HCT116 (cell line): ENCODE data around the gene MOB4. TPM values are rescaled to one million over a fixed set of nuclear protein-coding genes. Genes with fewer than 3 reads are reported as not detected.

Experiments
- ATAC-seq: fragments of 200-7000 bp; cut with Tn5 transposase; 2 replicates; pipeline ENCODE4 v1.9.1; 2020; ENCODE audit warnings: mild to moderate bottlenecking, moderate library complexity
- BruUV-seq: library from RNA; stranded (reverse); fragments of 400-500 nt; replicated peaks from 2 replicates; lab custom pipeline; 2021; lab: Mats Ljungman, UMichigan
- CTCF ChIA-PET: fragments of 300-600 bp; sonication (Branson Sonifier 250); formaldehyde crosslinking; loops from one replicate; lab custom pipeline; 2021; ENCODE audit warnings: antibody characterized with exemption; lab: Charles Lee
- POLR2A ChIA-PET: fragments of 300-600, 350-600 bp; sonication (Branson Sonifier 250); formaldehyde crosslinking; loops from one replicate; lab custom pipeline; 2021; ENCODE audit warnings: antibody characterized with exemption; lab: Charles Lee
- RAD21 ChIA-PET, 2 experiments: fragments of 300-600 bp; sonication (Branson Sonifier 250); formaldehyde crosslinking; loops; one replicate each; lab custom pipeline; 2023; ENCODE audit warnings: low total read pairs in 2 of 2; ENCODE audit not compliant: uncharacterized antibody in 2 of 2, unreplicated experiment in 2 of 2, low non-redundant PET in 1 of 2; lab: Charles Lee
- DNase-seq: peaks from one replicate; pipeline ENCODE4 v3.0.0-alpha.2; 2010; ENCODE audit warnings: low read depth, low spot score
- H2AFZ ChIP-seq: fragments of 200-600 bp; shearing (Covaris generic), sonication (generic); 2 replicates; pipeline ENCODE4 v1.6.1; 2017; ENCODE audit warnings: low read depth, mixed run types, mixed read lengths, antibody characterized with exemption, low read length; ENCODE audit not compliant: poor library complexity, severe bottlenecking
- H3K27ac ChIP-seq: 2 replicates; pipeline ENCODE4 v1.5.1; 2012; ENCODE audit warnings: low read depth, low read length
- H3K27me3 ChIP-seq: fragments of 200-600 bp; sonication (generic); 2 replicates; pipeline ENCODE4 v1.6.1; 2016; ENCODE audit warnings: mixed run types, low read length, mixed read lengths; ENCODE audit not compliant: insufficient read depth
- H3K36me3 ChIP-seq, 2 experiments: fragments of 200-500 bp in 1 of 2; fragments of 200-600 bp in 1 of 2; sonication (Bioruptor generic) in 1 of 2; sonication (generic) in 1 of 2; 2 replicates each; pipeline versions ENCODE4 v1.5.1 to v1.6.1; 2014 to 2016; ENCODE audit warnings: low read length in 2 of 2, inconsistent platforms in 1 of 2, mixed read lengths in 1 of 2, mixed run types in 1 of 2; ENCODE audit not compliant: insufficient read depth in 2 of 2, control insufficient read depth in 1 of 2
- H3K4me1 ChIP-seq, 2 experiments: fragments of 200-600 bp in 1 of 2; sonication (generic) in 1 of 2; 2 replicates each; pipeline versions ENCODE4 v1.5.1 to v1.6.1; 2012 to 2017; ENCODE audit warnings: low read length in 2 of 2, inconsistent platforms in 1 of 2, mild to moderate bottlenecking in 1 of 2, mixed read lengths in 1 of 2, mixed run types in 1 of 2, moderate library complexity in 1 of 2; ENCODE audit not compliant: insufficient read depth in 2 of 2, control insufficient read depth in 1 of 2
- H3K4me2 ChIP-seq: fragments of 200-600 bp; sonication (generic); 2 replicates; pipeline ENCODE4 v1.6.1; 2017; ENCODE audit warnings: mixed run types, low read length, mixed read lengths
- H3K4me3 ChIP-seq, 2 experiments: fragments of 200-600 bp in 1 of 2; sonication (generic) in 1 of 2; replicated peaks in 1 of 2; 2 replicates each; pipeline ENCODE4 v1.5.1; 2011 to 2016; ENCODE audit warnings: low read length in 2 of 2, control low read depth in 1 of 2, low read depth in 1 of 2, mild to moderate bottlenecking in 1 of 2, mixed read lengths in 1 of 2, mixed run types in 1 of 2
- H3K79me2 ChIP-seq: fragments of 200-600 bp; sonication (generic); 2 replicates; pipeline ENCODE4 v1.6.1; 2017; ENCODE audit warnings: mild to moderate bottlenecking, mixed run types, low read length, moderate library complexity, mixed read lengths; ENCODE audit not compliant: insufficient read depth
- H3K9ac ChIP-seq: fragments of 200-600 bp; sonication (generic); 2 replicates; pipeline ENCODE4 v1.6.1; 2016; ENCODE audit warnings: low read length, mixed read lengths
- H3K9me2 ChIP-seq: fragments of 200-600 bp; sonication (generic), shearing (Covaris generic); 2 replicates; pipeline ENCODE4 v1.6.1; 2017; ENCODE audit warnings: mixed run types, mild to moderate bottlenecking, moderate library complexity; ENCODE audit not compliant: insufficient read depth
- H3K9me3 ChIP-seq, 2 experiments: fragments of 200-500 bp in 1 of 2; fragments of 200-600 bp in 1 of 2; sonication (Bioruptor generic) in 1 of 2; sonication (generic) in 1 of 2; 2 replicates each; pipeline ENCODE4 v1.6.1; 2014 to 2017; ENCODE audit warnings: low read length in 2 of 2, mixed read lengths in 2 of 2, inconsistent platforms in 1 of 2, low read depth in 1 of 2, mild to moderate bottlenecking in 1 of 2, mixed run types in 1 of 2, moderate library complexity in 1 of 2; ENCODE audit not compliant: control insufficient read depth in 1 of 2, insufficient read depth in 1 of 2
- H4K20me1 ChIP-seq: fragments of 200-600 bp; sonication (generic), shearing (Covaris generic); 2 replicates; pipeline ENCODE4 v1.6.1; 2017; ENCODE audit warnings: mixed run types, mild to moderate bottlenecking, moderate library complexity; ENCODE audit not compliant: insufficient read depth
- CBX3 ChIP-seq: IDR thresholded peaks from 2 replicates; pipeline ENCODE4 v1.6.1; 2012; ENCODE audit warnings: low read depth
- EGR1 ChIP-seq: IDR thresholded peaks from 2 replicates; pipeline ENCODE4 v1.6.1; 2012; ENCODE audit warnings: low read depth
- ELF1 ChIP-seq: IDR thresholded peaks from 2 replicates; pipeline ENCODE4 v1.6.1; 2012; ENCODE audit warnings: low read depth, borderline replicate concordance
- EZH2 ChIP-seq: fragments of 200-600 bp; sonication (generic); IDR thresholded peaks from 2 replicates; pipeline ENCODE4 v1.6.1; 2017; ENCODE audit warnings: antibody characterized with exemption, mixed run types
- EZH2phosphoT487 ChIP-seq: fragments of 200-600 bp; IDR thresholded peaks from 2 replicates; pipeline ENCODE4 v1.6.1; 2018; ENCODE audit warnings: antibody characterized with exemption, borderline replicate concordance
- FOSL1 ChIP-seq: IDR thresholded peaks from 2 replicates; pipeline ENCODE4 v1.6.1; 2012; ENCODE audit warnings: low read depth
- JUND ChIP-seq: IDR thresholded peaks from 2 replicates; pipeline ENCODE4 v1.6.1; 2012
- POLR2AphosphoS5 ChIP-seq: IDR thresholded peaks from 2 replicates; pipeline ENCODE4 v1.6.1; 2011; ENCODE audit warnings: mild to moderate bottlenecking, low read depth, low read length, moderate library complexity
- RAD21 ChIP-seq: IDR thresholded peaks from 2 replicates; pipeline ENCODE4 v1.6.1; 2012; ENCODE audit warnings: low read depth, mild to moderate bottlenecking
- SIN3A ChIP-seq: IDR thresholded peaks from 2 replicates; pipeline ENCODE4 v1.6.1; 2012; ENCODE audit warnings: low read depth
- SRF ChIP-seq: IDR thresholded peaks from 2 replicates; pipeline ENCODE4 v1.6.1; 2012; ENCODE audit warnings: low read depth
- TCF7L2 ChIP-seq: IDR thresholded peaks from 2 replicates; pipeline ENCODE4 v1.7.0; 2011; ENCODE audit warnings: borderline replicate concordance, inconsistent platforms; ENCODE audit not compliant: insufficient read depth, insufficient read length; ENCODE audit errors: extremely low read depth
- YY1 ChIP-seq: IDR thresholded peaks from 2 replicates; pipeline ENCODE4 v1.6.1; 2011; ENCODE audit warnings: low read length, low read depth, moderate library complexity, mild to moderate bottlenecking; ENCODE audit not compliant: insufficient replicate concordance; ENCODE audit errors: extremely low read depth
- ZFX ChIP-seq: fragments of 450-650 bp; IDR thresholded peaks from 2 replicates; pipeline ENCODE4 v1.6.1; 2017
- ZNF274 ChIP-seq: fragments of 200-500 bp; sonication (Bioruptor generic); IDR thresholded peaks from 2 replicates; pipeline ENCODE4 v1.6.1; 2014; ENCODE audit warnings: mild to moderate bottlenecking, low read depth, low read length, inconsistent platforms
- intact Hi-C: fragments of 100-400 bp; cut with micrococcal nuclease; formaldehyde crosslinking; loops from 2 replicates; pipeline ENCODE4 v1.10.0; 2022
- total RNA-seq: library from RNA; stranded (reverse); gene quantifications from one replicate; pipeline ENCODE4 v1.2.1, GENCODE V29; 2021; ENCODE audit not compliant: unreplicated experiment
- TF ChIP-seq, protein P1 (sequence below): IDR thresholded peaks from 2 replicates; pipeline ENCODE4 v1.6.1; 2012; ENCODE audit warnings: low read depth
- TF ChIP-seq, protein P2 (sequence below): IDR thresholded peaks from 2 replicates; pipeline ENCODE4 v1.6.1; 2012
- TF ChIP-seq, protein P3 (sequence below): IDR thresholded peaks from 2 replicates; pipeline ENCODE4 v1.6.1; 2012
- TF ChIP-seq, protein P4 (sequence below): IDR thresholded peaks from 2 replicates; pipeline ENCODE4 v1.6.1; 2011; ENCODE audit warnings: mild to moderate bottlenecking, low read length, moderate library complexity; ENCODE audit not compliant: insufficient replicate concordance; ENCODE audit errors: extremely low read depth

Gene MOB4
- total RNA-seq, 1 experiment from 2014 or later, result 24.4 TPM

DNA sequence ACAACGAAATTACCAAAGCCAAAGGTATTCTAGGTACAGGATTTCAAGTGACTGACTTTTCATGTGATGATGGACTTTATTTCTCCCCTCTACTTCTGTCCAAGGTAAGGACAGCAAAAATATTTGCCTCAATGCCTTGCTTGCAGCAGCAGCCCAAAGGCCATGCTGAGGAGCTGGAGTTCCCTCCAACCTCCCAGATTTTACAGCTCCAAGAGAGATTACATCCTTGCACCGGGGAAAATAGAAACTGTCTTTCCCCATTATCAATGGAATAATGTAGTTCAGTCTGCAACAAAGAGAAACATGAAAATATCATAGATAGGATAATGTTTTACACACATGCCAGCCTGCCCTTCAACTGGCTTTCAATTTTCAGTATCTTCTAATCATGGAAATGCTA, 29.7 kb upstream of the MOB4 start:
- Histone ChIP-seq H3K36me3 (peaks cover 37 to 52% of the 10 kb centered on the region in 2 experiments), H3K4me1 (no peaks in the 10 kb centered on the region), H3K27ac (no peak overlapping the region), H3K9ac (no peak overlapping the region), H3K9me3 (no peaks in the 10 kb centered on the region), H3K79me2 (peaks cover 29% of the 10 kb centered on the region), H3K9me2 (no peaks in the 10 kb centered on the region), H4K20me1 (peaks cover 31% of the 10 kb centered on the region; the same call in 1 of the 2 replicates), H3K27me3 (no peaks in the 10 kb centered on the region), H3K4me2 (no peak overlapping the region), H3K4me3 (no peak overlapping the region), H2AFZ (no peak overlapping the region)
- ChIA-PET CTCF (no interaction called here), RAD21 (no interaction called here), POLR2A (no interaction called here)
- intact Hi-C loops, result no loop called here
- DNase-seq, result no peak
- TF ChIP-seq, protein P1, sequence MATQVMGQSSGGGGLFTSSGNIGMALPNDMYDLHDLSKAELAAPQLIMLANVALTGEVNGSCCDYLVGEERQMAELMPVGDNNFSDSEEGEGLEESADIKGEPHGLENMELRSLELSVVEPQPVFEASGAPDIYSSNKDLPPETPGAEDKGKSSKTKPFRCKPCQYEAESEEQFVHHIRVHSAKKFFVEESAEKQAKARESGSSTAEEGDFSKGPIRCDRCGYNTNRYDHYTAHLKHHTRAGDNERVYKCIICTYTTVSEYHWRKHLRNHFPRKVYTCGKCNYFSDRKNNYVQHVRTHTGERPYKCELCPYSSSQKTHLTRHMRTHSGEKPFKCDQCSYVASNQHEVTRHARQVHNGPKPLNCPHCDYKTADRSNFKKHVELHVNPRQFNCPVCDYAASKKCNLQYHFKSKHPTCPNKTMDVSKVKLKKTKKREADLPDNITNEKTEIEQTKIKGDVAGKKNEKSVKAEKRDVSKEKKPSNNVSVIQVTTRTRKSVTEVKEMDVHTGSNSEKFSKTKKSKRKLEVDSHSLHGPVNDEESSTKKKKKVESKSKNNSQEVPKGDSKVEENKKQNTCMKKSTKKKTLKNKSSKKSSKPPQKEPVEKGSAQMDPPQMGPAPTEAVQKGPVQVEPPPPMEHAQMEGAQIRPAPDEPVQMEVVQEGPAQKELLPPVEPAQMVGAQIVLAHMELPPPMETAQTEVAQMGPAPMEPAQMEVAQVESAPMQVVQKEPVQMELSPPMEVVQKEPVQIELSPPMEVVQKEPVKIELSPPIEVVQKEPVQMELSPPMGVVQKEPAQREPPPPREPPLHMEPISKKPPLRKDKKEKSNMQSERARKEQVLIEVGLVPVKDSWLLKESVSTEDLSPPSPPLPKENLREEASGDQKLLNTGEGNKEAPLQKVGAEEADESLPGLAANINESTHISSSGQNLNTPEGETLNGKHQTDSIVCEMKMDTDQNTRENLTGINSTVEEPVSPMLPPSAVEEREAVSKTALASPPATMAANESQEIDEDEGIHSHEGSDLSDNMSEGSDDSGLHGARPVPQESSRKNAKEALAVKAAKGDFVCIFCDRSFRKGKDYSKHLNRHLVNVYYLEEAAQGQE, result no peak
- no peak for TF ChIP-seq SRF
- no peak for TF ChIP-seq SIN3A
- TF ChIP-seq TCF7L2, result no peak
- TF ChIP-seq EGR1, result no peak
- TF ChIP-seq EZH2phosphoT487, result no peak
- TF ChIP-seq CBX3, result no peak
- TF ChIP-seq, protein P2, sequence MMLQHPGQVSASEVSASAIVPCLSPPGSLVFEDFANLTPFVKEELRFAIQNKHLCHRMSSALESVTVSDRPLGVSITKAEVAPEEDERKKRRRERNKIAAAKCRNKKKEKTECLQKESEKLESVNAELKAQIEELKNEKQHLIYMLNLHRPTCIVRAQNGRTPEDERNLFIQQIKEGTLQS, result no peak
- TF ChIP-seq FOSL1, result no peak
- no peak for TF ChIP-seq ELF1
- no peak for TF ChIP-seq RAD21
- no peak for TF ChIP-seq ZFX
- no peak for TF ChIP-seq YY1
- TF ChIP-seq, protein P3, sequence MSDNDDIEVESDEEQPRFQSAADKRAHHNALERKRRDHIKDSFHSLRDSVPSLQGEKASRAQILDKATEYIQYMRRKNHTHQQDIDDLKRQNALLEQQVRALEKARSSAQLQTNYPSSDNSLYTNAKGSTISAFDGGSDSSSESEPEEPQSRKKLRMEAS, result no peak
- TF ChIP-seq JUND, result no peak
- no peak for TF ChIP-seq ZNF274
- TF ChIP-seq, protein P4, sequence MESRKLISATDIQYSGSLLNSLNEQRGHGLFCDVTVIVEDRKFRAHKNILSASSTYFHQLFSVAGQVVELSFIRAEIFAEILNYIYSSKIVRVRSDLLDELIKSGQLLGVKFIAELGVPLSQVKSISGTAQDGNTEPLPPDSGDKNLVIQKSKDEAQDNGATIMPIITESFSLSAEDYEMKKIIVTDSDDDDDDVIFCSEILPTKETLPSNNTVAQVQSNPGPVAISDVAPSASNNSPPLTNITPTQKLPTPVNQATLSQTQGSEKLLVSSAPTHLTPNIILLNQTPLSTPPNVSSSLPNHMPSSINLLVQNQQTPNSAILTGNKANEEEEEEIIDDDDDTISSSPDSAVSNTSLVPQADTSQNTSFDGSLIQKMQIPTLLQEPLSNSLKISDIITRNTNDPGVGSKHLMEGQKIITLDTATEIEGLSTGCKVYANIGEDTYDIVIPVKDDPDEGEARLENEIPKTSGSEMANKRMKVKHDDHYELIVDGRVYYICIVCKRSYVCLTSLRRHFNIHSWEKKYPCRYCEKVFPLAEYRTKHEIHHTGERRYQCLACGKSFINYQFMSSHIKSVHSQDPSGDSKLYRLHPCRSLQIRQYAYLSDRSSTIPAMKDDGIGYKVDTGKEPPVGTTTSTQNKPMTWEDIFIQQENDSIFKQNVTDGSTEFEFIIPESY, result no peak
- no peak for TF ChIP-seq POLR2AphosphoS5
- no peak for TF ChIP-seq EZH2
- no peak for ATAC-seq
- BruUV-seq, result no TSS peak
